Forelimb muscle (tissue), 1 donor: Measurements from ENCODE around the gene NFX1. TPM values are rescaled to one million over a fixed set of nuclear protein-coding genes. Genes with fewer than 3 reads are reported as not detected.
A peak's percentile ranks its signal among the peaks of the same experiment; 100 is the strongest.
"Not testable (repeated sequence)": the region's sequence is repeated elsewhere in the genome, so short reads cannot be mapped to it uniquely, and the experiment has no call there.

ENCODE experiments used
- DNase-seq: peaks from one replicate; pipeline ENCODE4 v3.0.0-alpha.2; 2013; ENCODE audit warnings: low read depth
- polyA plus RNA-seq: library from polyadenylated mRNA; unstranded; fragments of 120-200 nt; gene quantifications from one replicate; pipeline ENCODE4 v1.2.1, GENCODE V29; 2013; ENCODE audit not compliant: insufficient read length

NFX1 gene
- polyA plus RNA-seq, 1 donor = 26.0 TPM

GRCh38 chr9:33307067-33307466, 16.8 kb downstream of the NFX1 start:
- DNase-seq = no peak

- DNase-seq = no peak
Measured at GRCh38 chr9:33309903-33310302, 19.6 kb downstream of the NFX1 start.

GRCh38 chr9:33310748-33311147, 20.4 kb downstream of the NFX1 start:
- no peak for DNase-seq

GRCh38 chr9:33311953-33312352, 21.6 kb downstream of the NFX1 start:
- no peak for DNase-seq

GRCh38 chr9:33315371-33315770, 25.1 kb downstream of the NFX1 start:
- DNase-seq = no peak

GRCh38 chr9:33317136-33317535, 26.8 kb downstream of the NFX1 start:
- not testable (repeated sequence) for DNase-seq

GRCh38 chr9:33318225-33318624, 27.9 kb downstream of the NFX1 start:
- DNase-seq = no peak

GRCh38 chr9:33318781-33319180, 28.5 kb downstream of the NFX1 start:
- DNase-seq = no peak

- no peak for DNase-seq
Measured at GRCh38 chr9:33320230-33320567, 29.9 kb downstream of the NFX1 start.

GRCh38 chr9:33320568-33321261, 30.4 kb downstream of the NFX1 start:
- peak; percentile 13 for DNase-seq

- no peak for DNase-seq
Measured at GRCh38 chr9:33329117-33329563, 38.8 kb downstream of the NFX1 start.

GRCh38 chr9:33329979-33330378, 39.7 kb downstream of the NFX1 start:
- DNase-seq = no peak

- DNase-seq = no peak
Measured at GRCh38 chr9:33331377-33331891, 41.1 kb downstream of the NFX1 start.

- no peak for DNase-seq
Measured at GRCh38 chr9:33332011-33332410, 41.7 kb downstream of the NFX1 start.

- DNase-seq = not testable (repeated sequence)
Measured at GRCh38 chr9:33332956-33333355, 42.6 kb downstream of the NFX1 start.

GRCh38 chr9:33340186-33340585, 49.9 kb downstream of the NFX1 start:
- no peak for DNase-seq

- no peak for DNase-seq
Measured at GRCh38 chr9:33341182-33341581, 50.9 kb downstream of the NFX1 start.

- DNase-seq = no peak
Measured at GRCh38 chr9:33344145-33344544, 53.8 kb downstream of the NFX1 start.

GRCh38 chr9:33346564-33346963, 56.2 kb downstream of the NFX1 start:
- DNase-seq = no peak

GRCh38 chr9:33348998-33349397, 58.7 kb downstream of the NFX1 start:
- no peak for DNase-seq

- DNase-seq = no peak
Measured at GRCh38 chr9:33349743-33350142, 59.4 kb downstream of the NFX1 start.

- DNase-seq = peak; percentile 74
Measured at GRCh38 chr9:33350310-33350709, 60.0 kb downstream of the NFX1 start.

- DNase-seq = no peak
Measured at GRCh38 chr9:33351547-33351946, 61.2 kb downstream of the NFX1 start.

GRCh38 chr9:33354651-33355211, 64.4 kb downstream of the NFX1 start:
- DNase-seq = no peak
